ENCODE measurements around the gene IP6K1. TPM values are rescaled to one million over a fixed set of nuclear protein-coding genes. Genes with fewer than 3 reads are reported as not detected.
"Not testable (repeated sequence)": the region's sequence is repeated elsewhere in the genome, so short reads cannot be mapped to it uniquely, and the experiment has no call there.

IP6K1 gene
- polyA plus RNA-seq, 4 donors, result 54.0 to 64.2 (median 59.5) TPM

- DNase-seq (ENCODE audit: low read depth in 4 of 4, low spot score in 3 of 4), result not testable (repeated sequence)
These were observed 91.8 kb downstream of the IP6K1 start for GRCh38 chr3:49694409-49695070.

GRCh38 chr3:49691481-49691880 lies 94.9 kb downstream of the IP6K1 start:
- DNase-seq (ENCODE audit: low read depth in 4 of 4, low spot score in 3 of 4), result not testable (repeated sequence)

- DNase-seq (ENCODE audit: low read depth in 4 of 4, low spot score in 3 of 4), result not testable (repeated sequence)
These were observed 95.5 kb downstream of the IP6K1 start for GRCh38 chr3:49690856-49691255.

- DNase-seq (ENCODE audit: low read depth in 4 of 4, low spot score in 3 of 4), result not testable (repeated sequence)
These were observed 96.3 kb downstream of the IP6K1 start for GRCh38 chr3:49689908-49690624.

- DNase-seq (ENCODE audit: low read depth in 4 of 4, low spot score in 3 of 4), result peak; percentile 85 to 92 (median 88)
These were observed 97.1 kb downstream of the IP6K1 start, which contains the start of the genes MST1 and RNF123 for GRCh38 chr3:49689046-49689907. MST1 (minus strand) TSS chr3:49689474; CDS start chr3:49688691, 783 bp downstream. RNF123 (plus strand) TSS chr3:49689557; CDS start chr3:49691166, 1,609 bp downstream.

GRCh38 chr3:49688338-49689045 lies 97.8 kb downstream of the IP6K1 start:
- not testable (repeated sequence) for DNase-seq (ENCODE audit: low read depth in 4 of 4, low spot score in 3 of 4)

GRCh38 chr3:49687424-49687795 lies 98.9 kb downstream of the IP6K1 start:
- not testable (repeated sequence) for DNase-seq (ENCODE audit: low read depth in 4 of 4, low spot score in 3 of 4)

- DNase-seq (ENCODE audit: low read depth in 4 of 4, low spot score in 3 of 4), result peak in 1 of 4 donors; percentile 55
These were observed 99.4 kb downstream of the IP6K1 start for GRCh38 chr3:49686769-49687423.

GRCh38 chr3:49686346-49686745 lies 100.0 kb downstream of the IP6K1 start:
- DNase-seq (ENCODE audit: low read depth in 4 of 4, low spot score in 3 of 4), result not testable (repeated sequence)

- DNase-seq (ENCODE audit: low read depth in 4 of 4, low spot score in 3 of 4), result not testable (repeated sequence)
These were observed 100.5 kb downstream of the IP6K1 start for GRCh38 chr3:49685846-49686245.

- not testable (repeated sequence) for DNase-seq (ENCODE audit: low read depth in 4 of 4, low spot score in 3 of 4)
These were observed 101.2 kb downstream of the IP6K1 start for GRCh38 chr3:49685103-49685502.

GRCh38 chr3:49684453-49684852 lies 101.9 kb downstream of the IP6K1 start:
- DNase-seq (ENCODE audit: low read depth in 4 of 4, low spot score in 3 of 4), result not testable (repeated sequence)

GRCh38 chr3:49683162-49683561 lies 103.2 kb downstream of the IP6K1 start:
- DNase-seq (ENCODE audit: low read depth in 4 of 4, low spot score in 3 of 4), result no peak

- no peak for DNase-seq (ENCODE audit: low read depth in 4 of 4, low spot score in 3 of 4)
These were observed 104.8 kb downstream of the IP6K1 start for GRCh38 chr3:49681543-49681942.

GRCh38 chr3:49681232-49681522 lies 105.2 kb downstream of the IP6K1 start:
- no peak for DNase-seq (ENCODE audit: low read depth in 4 of 4, low spot score in 3 of 4)

GRCh38 chr3:49680493-49681231 lies 105.7 kb downstream of the IP6K1 start:
- DNase-seq (ENCODE audit: low read depth in 4 of 4, low spot score in 3 of 4), result no peak

GRCh38 chr3:49675912-49676311 lies 110.4 kb downstream of the IP6K1 start:
- DNase-seq (ENCODE audit: low read depth in 4 of 4, low spot score in 3 of 4), result no peak

- no peak for DNase-seq (ENCODE audit: low read depth in 4 of 4, low spot score in 3 of 4)
These were observed 111.8 kb downstream of the IP6K1 start for GRCh38 chr3:49674497-49674983.

Data from right renal pelvis (tissue), 4 donors.